Smooth muscle cell of the umbilical artery (primary cell): Measurements from ENCODE around the gene HABP2. TPM values are rescaled to one million over a fixed set of nuclear protein-coding genes. Genes with fewer than 3 reads are reported as not detected.

Experiments used
- total RNA-seq: library from RNA; depleted of rRNA; stranded (reverse); fragments of >200 nt; gene quantifications from 2 replicates; pipeline ENCODE4 v1.2.3, GENCODE V29; 2014

The HABP2 gene
- not detected in 2 replicates for total RNA-seq

GRCh38 chr10:113552701-113553100 is at the start of gene HABP2:
HABP2 (plus strand) TSS chr10:113553053; CDS start chr10:113553122, 69 bp downstream.

Other genes starting within 250 kb of the HABP2 start
- not detected in 2 replicates for gene NRAP, start 111.0 kb downstream of the HABP2 start, total RNA-seq
- gene CASP7, start 126.9 kb downstream of the HABP2 start, total RNA-seq: 18.4 and 22.3 TPM in 2 replicates
- not detected in 2 replicates for gene PLEKHS1, start 198.6 kb downstream of the HABP2 start, total RNA-seq